AG08395 (cell line): ENCODE data around the gene PYDC1.
A peak's percentile ranks its signal among the peaks of the same experiment; 100 is the strongest.
"Not testable (repeated sequence)": the region's sequence is repeated elsewhere in the genome, so short reads cannot be mapped to it uniquely, and the experiment has no call there.

ENCODE experiments used
- DNase-seq: peaks from one replicate; pipeline ENCODE4 v3.0.0; 2012; ENCODE audit warnings: mixed read lengths, low spot score

PYDC1 gene

DNA sequence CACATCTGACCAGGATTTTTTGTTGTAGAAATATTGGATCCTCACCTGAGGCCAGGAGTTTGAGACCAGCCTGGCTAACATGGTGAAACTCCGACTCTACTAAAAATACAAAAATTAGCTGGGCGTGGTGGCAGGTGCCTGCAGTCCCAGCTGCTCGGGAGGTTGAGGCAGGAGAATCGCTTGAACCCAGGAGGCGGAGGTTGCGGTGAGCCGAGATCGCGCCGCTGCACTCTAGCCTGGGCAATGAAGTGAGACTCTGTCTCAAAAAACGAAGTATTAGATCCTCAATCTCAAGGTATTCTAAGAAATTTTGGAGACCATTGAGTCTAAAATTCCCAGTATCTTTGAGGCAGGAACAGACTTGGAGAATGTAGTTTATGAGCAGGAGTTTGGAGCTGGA, 21.1 kb downstream of the PYDC1 start:
- not testable (repeated sequence) for DNase-seq

- no peak for DNase-seq
Observed at GRCh38 chr16:31194898-31195297, 22.0 kb downstream of the PYDC1 start.

- DNase-seq, result no peak
Observed at GRCh38 chr16:31193874-31194273, 23.1 kb downstream of the PYDC1 start.

- DNase-seq, result no peak
Observed at GRCh38 chr16:31192856-31193642, 23.9 kb downstream of the PYDC1 start.

- DNase-seq, result no peak
Observed at GRCh38 chr16:31191697-31192428, 25.1 kb downstream of the PYDC1 start.

GRCh38 chr16:31190818-31191444, 26.0 kb downstream of the PYDC1 start:
- no peak for DNase-seq

DNA sequence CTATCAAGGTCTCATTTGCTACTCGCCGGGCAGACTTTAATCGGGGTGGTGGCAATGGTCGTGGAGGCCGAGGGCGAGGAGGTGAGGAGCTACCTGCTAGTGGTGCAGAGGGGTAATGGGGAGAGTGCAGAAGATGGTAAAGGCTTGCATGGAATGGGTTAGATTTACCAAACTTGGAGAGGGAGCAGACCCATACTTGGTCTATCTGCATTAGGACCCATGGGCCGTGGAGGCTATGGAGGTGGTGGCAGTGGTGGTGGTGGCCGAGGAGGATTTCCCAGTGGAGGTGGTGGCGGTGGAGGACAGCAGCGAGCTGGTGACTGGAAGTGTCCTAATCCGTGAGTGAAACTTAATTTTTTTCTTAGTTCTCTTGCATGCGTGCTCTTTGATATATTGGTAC, 26.9 kb downstream of the PYDC1 start:
- no peak for DNase-seq

DNA sequence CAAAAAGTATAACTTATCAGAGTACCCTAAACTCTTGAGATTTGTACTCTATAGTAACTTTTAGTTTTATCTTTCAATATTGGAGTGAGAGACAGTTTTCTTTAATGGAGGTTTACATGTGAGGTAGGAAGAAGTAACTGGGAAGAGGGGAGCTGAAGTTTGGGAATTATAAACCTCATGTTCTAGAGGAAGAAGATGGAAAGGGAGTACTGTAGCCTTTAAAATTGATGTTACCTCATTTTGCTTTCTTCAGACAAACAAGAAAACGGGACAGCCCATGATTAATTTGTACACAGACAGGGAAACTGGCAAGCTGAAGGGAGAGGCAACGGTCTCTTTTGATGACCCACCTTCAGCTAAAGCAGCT, 27.5 kb downstream of the PYDC1 start:
- no peak for DNase-seq

DNA sequence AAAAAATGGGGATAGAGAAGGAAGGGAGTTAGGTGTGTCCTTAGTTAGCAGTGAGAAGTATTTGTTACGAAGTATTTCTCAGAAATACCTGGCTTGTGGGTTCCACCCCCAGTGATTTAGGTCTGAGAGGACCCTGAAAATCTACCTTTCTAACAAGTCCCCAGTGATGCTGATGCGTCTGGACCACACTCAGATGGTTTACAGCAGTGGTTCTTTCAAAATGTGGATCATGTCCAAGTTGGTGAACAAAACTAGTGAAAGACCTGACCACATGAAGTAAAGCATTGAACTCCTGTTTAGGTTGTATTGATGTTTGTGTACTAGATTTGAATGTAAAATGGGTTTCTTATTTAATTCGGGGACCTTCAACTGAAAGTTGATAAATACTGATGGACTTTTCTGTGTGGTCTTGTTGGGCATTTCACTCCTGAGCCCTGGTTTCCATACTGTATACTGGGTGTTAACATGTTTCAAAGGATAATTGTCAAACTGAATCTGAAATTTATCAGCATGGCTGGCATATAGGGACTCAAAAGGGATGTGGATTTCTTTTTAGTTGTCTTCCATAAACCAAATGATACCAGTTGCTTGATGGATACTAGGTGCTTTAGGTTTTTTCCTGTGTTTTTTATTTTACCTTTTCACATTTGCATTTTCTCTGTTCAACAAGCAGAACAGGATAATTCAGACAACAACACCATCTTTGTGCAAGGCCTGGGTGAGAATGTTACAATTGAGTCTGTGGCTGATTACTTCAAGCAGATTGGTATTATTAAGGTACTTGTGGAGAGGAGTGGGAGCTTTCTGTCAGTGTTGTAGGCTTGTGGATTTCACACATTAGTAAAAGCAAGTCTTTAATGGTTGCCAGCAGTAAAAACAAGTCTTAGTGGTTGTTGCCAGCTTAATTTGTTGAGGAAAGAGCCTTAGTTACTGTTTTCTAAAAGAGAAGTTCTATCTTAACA, 28.2 kb downstream of the PYDC1 start:
- no peak for DNase-seq

- no peak for DNase-seq
Observed at GRCh38 chr16:31187808-31188189, 29.1 kb downstream of the PYDC1 start.

GRCh38 chr16:31186930-31187807, 29.8 kb downstream of the PYDC1 start:
- DNase-seq, result no peak

GRCh38 chr16:31186176-31186575, 30.8 kb downstream of the PYDC1 start:
- DNase-seq, result no peak

DNA sequence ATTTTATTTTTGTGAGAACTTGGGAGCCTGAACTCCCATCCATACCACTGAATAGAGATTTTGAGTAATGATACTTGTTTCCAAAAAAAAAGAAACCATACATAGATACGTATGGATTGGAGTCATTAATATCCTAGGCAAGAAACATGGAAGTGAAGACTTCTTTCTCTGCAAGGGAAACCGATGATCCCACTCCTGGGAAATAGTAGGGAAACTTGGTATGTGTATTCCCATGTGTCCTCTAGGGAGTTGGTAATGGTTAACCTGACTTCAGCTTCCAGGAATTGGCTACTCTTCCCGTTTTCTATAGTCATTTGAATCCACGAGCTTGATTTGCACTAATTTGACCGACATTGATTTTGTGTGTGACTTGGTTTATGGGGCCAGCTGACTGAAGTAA, 31.6 kb downstream of the PYDC1 start:
- DNase-seq, result no peak

DNA sequence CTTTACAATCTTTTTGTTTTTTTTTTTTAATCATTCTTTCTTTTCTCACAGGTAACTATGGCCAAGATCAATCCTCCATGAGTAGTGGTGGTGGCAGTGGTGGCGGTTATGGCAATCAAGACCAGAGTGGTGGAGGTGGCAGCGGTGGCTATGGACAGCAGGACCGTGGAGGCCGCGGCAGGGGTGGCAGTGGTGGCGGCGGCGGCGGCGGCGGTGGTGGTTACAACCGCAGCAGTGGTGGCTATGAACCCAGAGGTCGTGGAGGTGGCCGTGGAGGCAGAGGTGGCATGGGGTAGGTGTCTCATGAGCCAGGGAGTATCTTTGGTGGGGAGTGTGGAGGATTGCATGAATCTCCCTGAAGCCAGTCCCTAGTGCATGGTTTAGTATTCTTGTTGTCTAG, 32.0 kb downstream of the PYDC1 start:
- no peak for DNase-seq

- DNase-seq, result no peak
Observed at GRCh38 chr16:31183432-31184428, 33.2 kb downstream of the PYDC1 start.

GRCh38 chr16:31182391-31182790, 34.5 kb downstream of the PYDC1 start:
- no peak for DNase-seq

- peak; percentile 34 for DNase-seq
Observed at GRCh38 chr16:31181102-31181830, 35.7 kb downstream of the PYDC1 start.

DNA sequence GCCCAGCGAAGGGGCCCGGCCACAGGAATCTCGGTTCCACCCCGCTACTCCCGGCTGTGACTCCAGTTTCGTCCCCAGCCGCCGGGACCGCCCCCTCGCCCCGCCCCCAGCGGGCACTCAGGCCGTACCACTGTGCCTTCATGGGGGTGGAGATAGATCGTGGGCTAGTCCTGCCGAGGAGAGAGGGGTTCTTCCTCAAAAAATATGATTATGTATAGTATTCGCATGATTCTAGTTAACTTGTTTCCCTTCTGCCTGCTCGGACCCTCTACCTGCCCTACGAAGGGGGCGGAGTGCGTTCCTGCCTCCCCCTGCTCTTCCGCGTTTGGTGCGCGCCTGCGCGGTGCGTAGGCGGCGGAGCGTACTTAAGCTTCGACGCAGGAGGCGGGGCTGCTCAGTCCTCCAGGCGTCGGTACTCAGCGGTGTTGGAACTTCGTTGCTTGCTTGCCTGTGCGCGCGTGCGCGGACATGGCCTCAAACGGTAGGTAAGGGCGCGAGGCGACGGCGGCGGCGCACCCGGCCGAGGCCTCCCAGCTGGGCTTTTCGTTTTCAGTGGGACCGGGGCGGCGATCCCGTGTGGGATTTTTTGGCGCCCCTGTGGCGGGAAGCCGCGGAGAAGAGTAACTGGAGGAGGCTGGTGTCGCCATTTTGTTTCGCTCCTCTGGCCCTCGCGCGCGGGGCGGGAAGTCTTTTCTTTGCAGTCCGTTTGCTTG, 37.0 kb downstream of the PYDC1 start, which contains the start of gene FUS:
FUS (plus strand) TSS at position 393 of the 713 bp plus-strand sequence; CDS start at position 469, 76 bp downstream.
- peak; percentile 98 for DNase-seq
